H1 (cell line): ENCODE measurements around the gene HBQ1. TPM values are rescaled to one million over a fixed set of nuclear protein-coding genes. Genes with fewer than 3 reads are reported as not detected.
A peak's percentile ranks its signal among the peaks of the same experiment; 100 is the strongest.
"Not testable (repeated sequence)": the region's sequence is repeated elsewhere in the genome, so short reads cannot be mapped to it uniquely, and the experiment has no call there.

Experiments used
- CTCF ChIA-PET: fragments of 300-600 bp; sonication (Branson Sonifier 250); formaldehyde crosslinking; loops from one replicate; lab custom pipeline; 2021; ENCODE audit not compliant: partially characterized antibody; lab: Charles Lee
- POLR2A ChIA-PET: fragments of 300-600 bp; sonication (Branson Sonifier 250); formaldehyde crosslinking; loops from one replicate; lab custom pipeline; 2021; ENCODE audit warnings: inconsistent platforms; ENCODE audit not compliant: partially characterized antibody; lab: Charles Lee
- DNase-seq, 2 experiments: peaks; one replicate each; pipeline versions ENCODE4 v3.0.0 to v3.0.0-alpha.2; 2010 to 2022; ENCODE audit warnings: low spot score in 2 of 2, low read depth in 1 of 2, mixed read lengths in 1 of 2
- FAIRE-seq: peaks from 2 replicates; lab custom pipeline; 2011; peaks lifted over from hg19 to GRCh38; lab: Jason Lieb, UNC
- H2AFZ ChIP-seq: 2 replicates; pipeline ENCODE4 v1.8.1; 2012; ENCODE audit warnings: low read length, inconsistent platforms
- H2AK5ac ChIP-seq: 2 replicates; pipeline ENCODE4 v1.6.1; 2013; ENCODE audit warnings: low read depth, low read length
- H2BK120ac ChIP-seq: replicated peaks from 2 replicates; pipeline ENCODE3; 2013; ENCODE audit warnings: low read depth, low read length, inconsistent platforms
- H2BK12ac ChIP-seq: 2 replicates; pipeline ENCODE4 v1.6.1; 2013; ENCODE audit warnings: low read depth, low read length
- H2BK15ac ChIP-seq: 2 replicates; pipeline ENCODE4 v1.6.1; 2013; ENCODE audit warnings: low read length
- H2BK20ac ChIP-seq: 2 replicates; pipeline ENCODE4 v1.6.1; 2013; ENCODE audit warnings: low read length
- H2BK5ac ChIP-seq: 2 replicates; pipeline ENCODE4 v1.6.1; 2013; ENCODE audit warnings: low read depth, low read length
- H3K14ac ChIP-seq: 2 replicates; pipeline ENCODE4 v1.6.1; 2013; ENCODE audit warnings: inconsistent platforms; ENCODE audit not compliant: insufficient read length
- H3K18ac ChIP-seq: 2 replicates; pipeline ENCODE4 v1.6.1; 2013; ENCODE audit warnings: low read length; ENCODE audit errors: extremely low read depth
- H3K23ac ChIP-seq: 2 replicates; pipeline ENCODE4 v1.6.1; 2013; ENCODE audit warnings: inconsistent platforms; ENCODE audit not compliant: insufficient read length
- H3K23me2 ChIP-seq: 2 replicates; pipeline ENCODE4 v1.6.1; 2013; ENCODE audit warnings: low read depth, low read length
- H3K27ac ChIP-seq: 2 replicates; pipeline ENCODE4 v1.6.1; 2011; ENCODE audit warnings: low read depth, low read length, inconsistent platforms
- H3K27me3 ChIP-seq, 4 experiments: replicated peaks in 1 of 4; 1 replicate in 1 of 4; 2 replicates in 3 of 4; pipeline versions ENCODE4 v1.6.1 to v1.8.1; 2011 to 2013; ENCODE audit warnings: low read length in 3 of 4, mild to moderate bottlenecking in 3 of 4, inconsistent platforms in 2 of 4, mixed read lengths in 2 of 4, moderate library complexity in 1 of 4; ENCODE audit not compliant: control insufficient read depth in 3 of 4, insufficient read depth in 3 of 4; ENCODE audit errors: extremely low read depth in 1 of 4
- H3K36me3 ChIP-seq, 4 experiments: 2 replicates each; pipeline versions ENCODE4 v1.6.1 to v1.8.1; 2011 to 2013; ENCODE audit warnings: mild to moderate bottlenecking in 4 of 4, low read length in 3 of 4, moderate library complexity in 2 of 4, control low read depth in 1 of 4, inconsistent platforms in 1 of 4; ENCODE audit not compliant: insufficient read depth in 4 of 4, control insufficient read depth in 2 of 4
- H3K4ac ChIP-seq: replicated peaks from 2 replicates; pipeline ENCODE3; 2013; ENCODE audit warnings: low read length, low read depth, mixed read lengths, inconsistent platforms; ENCODE audit not compliant: insufficient read length
- H3K4me1 ChIP-seq, 4 experiments: replicated peaks in 1 of 4; 1 replicate in 1 of 4; 2 replicates in 3 of 4; pipeline versions ENCODE4 v1.6.1 to v1.8.1; 2011 to 2013; ENCODE audit warnings: low read length in 3 of 4, inconsistent platforms in 2 of 4, mixed read lengths in 1 of 4; ENCODE audit not compliant: insufficient read depth in 4 of 4, control insufficient read depth in 3 of 4
- H3K4me2 ChIP-seq, 2 experiments: 2 replicates each; pipeline versions ENCODE4 v1.6.1 to v1.8.1; 2011 to 2013; ENCODE audit warnings: low read depth in 2 of 2, low read length in 2 of 2, control low read depth in 1 of 2, inconsistent platforms in 1 of 2, mild to moderate bottlenecking in 1 of 2; ENCODE audit not compliant: insufficient read depth in 1 of 2
- H3K4me3 ChIP-seq, 4 experiments: fragments of 200-600, 300-600 bp in 1 of 4; sonication (generic), shearing (Covaris generic), sonication (Bioruptor Twin) in 1 of 4; 2 replicates each; pipeline versions ENCODE4 v1.5.1 to v1.8.1; 2011 to 2016; ENCODE audit warnings: low read length in 4 of 4, low read depth in 3 of 4, control low read depth in 2 of 4, inconsistent platforms in 2 of 4, mild to moderate bottlenecking in 2 of 4, mixed read lengths in 1 of 4, moderate library complexity in 1 of 4; ENCODE audit not compliant: insufficient read depth in 2 of 4; ENCODE audit errors: extremely low read depth in 1 of 4
- H3K56ac ChIP-seq: replicated peaks from 2 replicates; pipeline ENCODE3; 2013; ENCODE audit warnings: low read depth, mild to moderate bottlenecking, mixed read lengths, low read length, inconsistent platforms; ENCODE audit not compliant: insufficient read length
- H3K79me1 ChIP-seq: 2 replicates; pipeline ENCODE4 v1.6.1; 2013; ENCODE audit warnings: low read depth, low read length, control low read depth
- H3K79me2 ChIP-seq, 2 experiments: 2 replicates each; pipeline versions ENCODE4 v1.6.1 to v1.8.1; 2012 to 2013; ENCODE audit warnings: low read length in 2 of 2, mild to moderate bottlenecking in 2 of 2, inconsistent platforms in 1 of 2; ENCODE audit not compliant: insufficient read depth in 2 of 2, control insufficient read depth in 1 of 2
- H3K9ac ChIP-seq, 4 experiments: replicated peaks in 1 of 4; 1 replicate in 1 of 4; 2 replicates in 3 of 4; pipeline versions ENCODE4 v1.6.1 to v1.8.1; 2011 to 2013; ENCODE audit warnings: low read depth in 3 of 4, low read length in 3 of 4, control low read depth in 2 of 4, mild to moderate bottlenecking in 2 of 4, moderate library complexity in 2 of 4, inconsistent platforms in 1 of 4; ENCODE audit errors: extremely low read depth in 1 of 4
- H3K9me3 ChIP-seq, 2 experiments: 2 replicates each; pipeline versions ENCODE4 v1.6.1 to v1.8.1; 2012 to 2013; ENCODE audit warnings: mild to moderate bottlenecking in 2 of 2, moderate library complexity in 2 of 2, control low read depth in 1 of 2, inconsistent platforms in 1 of 2, low read depth in 1 of 2, low read length in 1 of 2, mixed read lengths in 1 of 2; ENCODE audit not compliant: insufficient read depth in 2 of 2
- H4K20me1 ChIP-seq, 2 experiments: replicated peaks in 1 of 2; 2 replicates each; pipeline versions ENCODE3 to v1.8.1; 2011 to 2013; ENCODE audit warnings: inconsistent platforms in 2 of 2, low read length in 2 of 2, mild to moderate bottlenecking in 1 of 2; ENCODE audit not compliant: insufficient read depth in 2 of 2, control insufficient read depth in 1 of 2
- H4K5ac ChIP-seq: 2 replicates; pipeline ENCODE4 v1.6.1; 2013; ENCODE audit warnings: low read length, low read depth, mixed read lengths, inconsistent platforms; ENCODE audit not compliant: insufficient read length
- H4K8ac ChIP-seq: 2 replicates; pipeline ENCODE4 v1.8.0; 2013; ENCODE audit warnings: mild to moderate bottlenecking, moderate library complexity, low read length, inconsistent platforms; ENCODE audit not compliant: insufficient read depth; ENCODE audit errors: extremely low read depth
- H4K91ac ChIP-seq: replicated peaks from 2 replicates; pipeline ENCODE3; 2013; ENCODE audit warnings: low read length, mixed read lengths, inconsistent platforms; ENCODE audit not compliant: insufficient read length
- EZH2 ChIP-seq: fragments of 200-600 bp; sonication (generic); IDR thresholded peaks from 2 replicates; pipeline ENCODE4 v1.7.1; 2012; ENCODE audit warnings: low read depth, mild to moderate bottlenecking, moderate library complexity, low read length, inconsistent platforms; ENCODE audit not compliant: severe bottlenecking
- SUZ12 ChIP-seq: fragments of 200-600 bp; sonication (generic); IDR thresholded peaks from 2 replicates; pipeline ENCODE4 v1.6.1; 2012; ENCODE audit warnings: mild to moderate bottlenecking, inconsistent platforms, low read length, moderate library complexity, mixed read lengths
- WGBS, 2 experiments: shearing (Covaris generic) in 1 of 2; methylation state at CpG; one replicate each; pipeline versions ENCODE4 v1.1.6 to v1.1.7; 2013 to 2015; ENCODE audit warnings: low lambda C conversion rate in 2 of 2, mixed read lengths in 2 of 2, inconsistent platforms in 1 of 2, low coverage in 1 of 2, missing lambda C conversion rate in 1 of 2; ENCODE audit not compliant: insufficient replicate concordance in 2 of 2, insufficient coverage in 1 of 2, insufficient read length in 1 of 2; ENCODE audit errors: extremely low coverage in 1 of 2, missing lambda C conversion rate in 1 of 2; 5-methylcytosine and 5-hydroxymethylcytosine counted together
- polyA plus RNA-seq, 7 experiments: library from polyadenylated mRNA; depleted of rRNA in 3 of 7; stranded (reverse) in 5 of 7; unstranded in 2 of 7; fragments of >200 nt in 5 of 7; fragments of 200-250 nt in 2 of 7; gene quantifications; 1 replicate in 5 of 7; 2 replicates in 1 of 7; 4 replicates in 1 of 7; pipeline versions ENCODE4 v1.2.1 to v1.2.3, GENCODE V29; 2011 to 2013; ENCODE audit warnings: missing spikeins in 2 of 7, mixed read lengths in 2 of 7
- total RNA-seq: library from RNA; stranded (reverse); fragmentation: NEBNext Ultra II Directional; extraction: Animal tissue kit (Norgen Biotek cat#: 25700); gene quantifications from 2 replicates; pipeline ENCODE4 v1.2.1, GENCODE V29; 2021

HBQ1 gene
- total and polyA plus RNA-seq, 2 of the 8 experiments (the other 6 are each of a cell fraction or from before 2014, with no cell fraction given), result 2.9 to 17.1 TPM

- POLR2A ChIA-PET, FAIRE-seq, H3K4ac ChIP-seq, H4K5ac ChIP-seq, H2BK120ac ChIP-seq, H4K91ac ChIP-seq, H3K9me3 ChIP-seq, H2BK5ac ChIP-seq, H3K23ac ChIP-seq, H3K4me2 ChIP-seq, H2AFZ ChIP-seq, H3K23me2 ChIP-seq, H3K9ac ChIP-seq, H4K8ac ChIP-seq, H3K27ac ChIP-seq, H2BK12ac ChIP-seq, H3K79me1 ChIP-seq, DNase-seq, H2BK15ac ChIP-seq, H3K56ac ChIP-seq, H2AK5ac ChIP-seq, H3K79me2 ChIP-seq, H2BK20ac ChIP-seq, H3K14ac ChIP-seq, H3K4me3 ChIP-seq, H3K36me3 ChIP-seq, H3K18ac ChIP-seq: not testable (repeated sequence)
- TF ChIP-seq EZH2 (peak; percentile 11), SUZ12 (0 out of 2 replicates have a peak, but pooled peaks have one; percentile 46)
- peaks cover 0 to 14% (median 1%) of the 10 kb centered on the region in 4 experiments; a peak in 4 of 7 replicates for H3K4me1 ChIP-seq
- CTCF ChIA-PET, result interaction anchor here (1.5 to 2.9 kb wide), 2 partner anchors 8 to 65 kb away, joined by 4 to 9 read pairs; partner anchors contain the start of gene HBQ1
- H4K20me1 ChIP-seq, result peaks cover 6 to 14% of the 10 kb centered on the region in 2 experiments
- H3K27me3 ChIP-seq, result peaks cover 49 to 83% (median 74%) of the 10 kb centered on the region in 4 experiments
- WGBS, 2 experiments, result no CpG with 5 or more reads among the region's 74 CpGs
Measured at GRCh38 chr16:172374-172941, 7.8 kb upstream of the HBQ1 start, which contains the start of gene HBA2. Gene HBA2 (plus strand): TSS chr16:172876. CDS start chr16:172913, 37 bp downstream.
